A673 (cell line): ENCODE measurements around the gene PRKCQ.

Source experiments
- EZH2 ChIP-seq: fragments of 200-600 bp; sonication (generic); IDR thresholded peaks from 2 replicates; pipeline ENCODE4 v1.6.1; 2017; ENCODE audit warnings: borderline replicate concordance, low read depth, mild to moderate bottlenecking, mixed read lengths, antibody characterized with exemption, low read length; ENCODE audit not compliant: poor library complexity, severe bottlenecking
- TF ChIP-seq, protein P1 (sequence below): fragments of 300-800, 200-600 bp; sonication (generic); conservative IDR thresholded peaks from 2 replicates; pipeline ENCODE4 v1.5.1; 2017; ENCODE audit warnings: low read depth, mild to moderate bottlenecking, antibody characterized with exemption, low read length, moderate library complexity, mixed read lengths

GRCh38 chr10:6597478-6597877, 17.4 kb upstream of the PRKCQ start:
- TF ChIP-seq, protein P1, sequence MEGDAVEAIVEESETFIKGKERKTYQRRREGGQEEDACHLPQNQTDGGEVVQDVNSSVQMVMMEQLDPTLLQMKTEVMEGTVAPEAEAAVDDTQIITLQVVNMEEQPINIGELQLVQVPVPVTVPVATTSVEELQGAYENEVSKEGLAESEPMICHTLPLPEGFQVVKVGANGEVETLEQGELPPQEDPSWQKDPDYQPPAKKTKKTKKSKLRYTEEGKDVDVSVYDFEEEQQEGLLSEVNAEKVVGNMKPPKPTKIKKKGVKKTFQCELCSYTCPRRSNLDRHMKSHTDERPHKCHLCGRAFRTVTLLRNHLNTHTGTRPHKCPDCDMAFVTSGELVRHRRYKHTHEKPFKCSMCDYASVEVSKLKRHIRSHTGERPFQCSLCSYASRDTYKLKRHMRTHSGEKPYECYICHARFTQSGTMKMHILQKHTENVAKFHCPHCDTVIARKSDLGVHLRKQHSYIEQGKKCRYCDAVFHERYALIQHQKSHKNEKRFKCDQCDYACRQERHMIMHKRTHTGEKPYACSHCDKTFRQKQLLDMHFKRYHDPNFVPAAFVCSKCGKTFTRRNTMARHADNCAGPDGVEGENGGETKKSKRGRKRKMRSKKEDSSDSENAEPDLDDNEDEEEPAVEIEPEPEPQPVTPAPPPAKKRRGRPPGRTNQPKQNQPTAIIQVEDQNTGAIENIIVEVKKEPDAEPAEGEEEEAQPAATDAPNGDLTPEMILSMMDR: no peak
- TF ChIP-seq EZH2: no peak
